ENCODE data around the gene MMP7.

Gene MMP7, protein sequence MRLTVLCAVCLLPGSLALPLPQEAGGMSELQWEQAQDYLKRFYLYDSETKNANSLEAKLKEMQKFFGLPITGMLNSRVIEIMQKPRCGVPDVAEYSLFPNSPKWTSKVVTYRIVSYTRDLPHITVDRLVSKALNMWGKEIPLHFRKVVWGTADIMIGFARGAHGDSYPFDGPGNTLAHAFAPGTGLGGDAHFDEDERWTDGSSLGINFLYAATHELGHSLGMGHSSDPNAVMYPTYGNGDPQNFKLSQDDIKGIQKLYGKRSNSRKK

DNA sequence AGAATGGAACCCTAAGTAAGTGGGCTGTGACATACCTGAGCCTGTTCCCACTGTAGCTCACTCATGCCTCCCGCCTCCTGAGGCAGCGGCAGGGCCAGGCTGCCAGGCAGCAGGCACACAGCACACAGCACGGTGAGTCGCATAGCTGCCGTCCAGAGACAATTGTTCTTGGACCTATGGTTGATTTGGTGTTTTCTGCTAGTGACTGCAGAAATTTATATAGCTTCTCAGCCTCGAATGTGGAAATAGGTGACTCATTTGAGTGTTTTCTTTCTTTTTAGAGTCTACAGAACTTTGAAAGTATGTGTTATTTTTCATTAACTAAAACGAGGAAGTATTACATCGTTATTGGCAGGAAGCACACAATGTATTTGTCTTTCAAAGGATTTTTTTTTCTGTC is at the start of gene MMP7:
MMP7 (minus strand) TSS at position 190 of the 400 bp plus-strand sequence; CDS start at position 143, 47 bp downstream.
- no peak for DNase-seq (ENCODE audit: low read depth in 3 of 3)

DNA sequence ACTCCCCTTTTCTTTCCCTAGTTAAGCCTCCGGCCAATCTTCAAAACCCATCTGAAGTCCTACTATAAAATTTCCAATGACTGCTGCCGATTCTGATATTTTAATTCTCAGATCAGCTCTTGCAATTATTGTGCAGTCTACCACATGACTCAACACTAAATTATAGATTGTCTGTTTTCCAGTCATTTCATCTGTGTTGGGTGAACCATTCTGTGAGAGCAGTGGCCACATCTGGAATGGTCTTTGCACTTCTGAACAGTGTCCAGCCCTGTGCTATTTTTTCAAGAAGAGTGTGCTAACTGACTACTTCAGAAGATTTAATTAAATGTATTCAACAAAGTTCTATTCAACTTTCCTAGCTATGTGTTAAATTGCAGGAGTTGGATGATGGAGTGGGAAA is 47.2 kb upstream of the MMP7 start:
- no peak for DNase-seq (ENCODE audit: low read depth in 3 of 3)

GRCh38 chr11:102577182-102577581 is 46.6 kb upstream of the MMP7 start:
- no peak for DNase-seq (ENCODE audit: low read depth in 3 of 3)

DNA sequence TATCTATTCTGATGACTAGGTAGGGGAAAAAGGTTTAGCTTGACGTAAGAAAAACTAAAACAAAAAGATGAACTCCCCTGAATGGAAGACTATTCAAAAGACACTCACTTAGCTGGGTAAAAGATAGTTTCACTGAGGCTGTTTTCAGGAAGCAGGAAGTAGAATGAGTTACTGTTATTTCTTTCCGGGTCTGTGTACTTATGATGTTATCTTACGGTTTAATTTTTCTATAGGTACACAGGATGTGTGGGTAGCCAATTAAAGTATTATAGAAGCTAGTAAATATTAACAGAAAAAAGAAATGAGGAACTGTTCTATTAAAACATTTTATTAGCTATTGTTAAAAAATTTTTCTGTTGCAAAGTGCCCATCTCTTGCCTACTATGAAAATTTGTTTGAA is 45.8 kb upstream of the MMP7 start:
- DNase-seq (ENCODE audit: low read depth in 3 of 3), result no peak

DNA sequence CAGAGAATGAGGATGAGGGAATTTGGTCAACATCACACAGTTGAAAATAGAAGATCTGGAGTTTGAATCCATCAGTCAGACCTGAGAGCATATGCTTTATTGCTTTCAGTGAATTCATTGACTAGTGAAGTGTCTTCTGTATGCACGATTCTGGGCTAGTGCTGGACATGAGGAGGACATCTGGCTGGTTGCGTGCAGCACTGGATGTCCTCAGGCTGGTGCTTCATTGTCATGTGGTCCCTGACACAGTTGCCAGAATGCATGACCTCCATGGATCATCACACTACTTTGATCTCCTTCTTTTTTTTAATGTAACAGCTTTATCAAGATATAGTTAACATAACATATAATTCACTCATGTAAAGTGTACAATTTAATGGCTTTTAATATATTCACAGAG is 44.5 kb upstream of the MMP7 start:
- no peak for DNase-seq (ENCODE audit: low read depth in 3 of 3)

DNA sequence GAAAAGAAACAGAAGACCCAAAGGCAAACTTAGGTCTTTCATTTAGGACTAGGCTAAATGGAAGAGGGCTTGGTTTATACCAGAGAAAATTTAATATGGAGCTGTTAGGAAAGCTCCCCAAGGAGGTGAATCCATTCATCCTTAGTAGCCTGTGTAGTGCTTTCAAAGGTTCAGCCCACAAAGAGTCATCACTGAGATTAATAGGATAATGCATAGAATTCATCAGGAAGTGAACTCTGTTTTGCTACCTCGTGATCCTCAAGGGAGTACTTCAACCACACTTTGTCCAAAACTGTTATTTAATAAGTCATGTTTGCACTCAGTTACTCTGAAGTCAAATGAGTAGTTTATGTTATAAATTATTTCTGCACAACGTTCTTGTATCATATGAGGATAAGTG is 43.3 kb upstream of the MMP7 start:
- no peak for DNase-seq (ENCODE audit: low read depth in 3 of 3)

DNA sequence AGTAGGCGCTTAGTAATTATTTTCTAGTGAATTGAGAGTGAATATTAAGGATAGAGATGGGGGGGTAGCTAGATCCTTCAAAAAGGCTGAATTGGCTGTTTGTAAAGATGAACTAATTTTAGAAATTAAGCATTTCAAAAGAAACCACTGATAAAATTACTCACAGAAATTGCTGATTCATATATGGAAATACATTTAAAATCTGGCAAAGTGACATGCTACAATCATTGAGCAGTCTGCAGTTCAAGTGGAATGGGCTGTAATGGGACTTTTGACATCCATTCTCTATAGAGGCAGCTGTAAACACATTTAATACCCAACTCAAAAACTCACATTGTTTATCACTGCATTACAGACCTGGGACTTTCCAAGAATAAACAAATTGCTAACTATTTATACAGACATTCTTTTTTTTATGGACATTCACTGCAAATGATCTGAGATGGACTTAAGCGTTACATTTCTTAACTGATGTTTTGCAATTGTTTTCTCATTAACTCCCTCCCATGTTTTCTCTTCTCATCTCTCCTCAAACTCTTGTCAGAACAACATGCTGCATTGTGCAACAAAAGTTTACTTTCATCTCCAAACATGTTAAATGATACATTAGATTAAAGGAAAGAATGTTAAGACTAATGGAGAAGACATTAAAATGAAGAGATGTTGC is 42.1 kb upstream of the MMP7 start:
- DNase-seq (ENCODE audit: low read depth in 3 of 3), result no peak

DNA sequence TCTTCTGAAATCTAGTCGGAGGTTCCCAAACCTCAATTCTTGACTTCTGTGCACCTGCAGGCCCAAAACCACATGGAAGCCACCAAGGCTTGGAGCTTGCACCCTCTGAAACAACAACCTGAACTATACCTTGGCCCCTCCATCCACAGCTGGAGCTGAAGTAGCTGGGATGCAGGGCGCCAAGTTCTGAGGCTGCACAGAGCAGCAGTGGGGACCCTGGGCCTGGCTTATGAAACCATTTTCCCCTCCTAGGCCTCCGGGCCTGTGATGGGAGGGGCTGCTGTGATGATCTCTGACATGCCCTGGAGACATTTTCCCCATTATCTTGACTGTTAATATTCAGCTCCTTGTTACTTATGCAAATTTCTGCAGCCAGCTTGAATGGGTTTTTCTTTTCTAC is 38.3 kb upstream of the MMP7 start:
- no peak for DNase-seq (ENCODE audit: low read depth in 3 of 3)

GRCh38 chr11:102566112-102566511 is 35.6 kb upstream of the MMP7 start:
- no peak for DNase-seq (ENCODE audit: low read depth in 3 of 3)

GRCh38 chr11:102564110-102564509 is 33.6 kb upstream of the MMP7 start:
- DNase-seq (ENCODE audit: low read depth in 3 of 3), result no peak

GRCh38 chr11:102561636-102562035 is 31.1 kb upstream of the MMP7 start:
- DNase-seq (ENCODE audit: low read depth in 3 of 3), result no peak

DNA sequence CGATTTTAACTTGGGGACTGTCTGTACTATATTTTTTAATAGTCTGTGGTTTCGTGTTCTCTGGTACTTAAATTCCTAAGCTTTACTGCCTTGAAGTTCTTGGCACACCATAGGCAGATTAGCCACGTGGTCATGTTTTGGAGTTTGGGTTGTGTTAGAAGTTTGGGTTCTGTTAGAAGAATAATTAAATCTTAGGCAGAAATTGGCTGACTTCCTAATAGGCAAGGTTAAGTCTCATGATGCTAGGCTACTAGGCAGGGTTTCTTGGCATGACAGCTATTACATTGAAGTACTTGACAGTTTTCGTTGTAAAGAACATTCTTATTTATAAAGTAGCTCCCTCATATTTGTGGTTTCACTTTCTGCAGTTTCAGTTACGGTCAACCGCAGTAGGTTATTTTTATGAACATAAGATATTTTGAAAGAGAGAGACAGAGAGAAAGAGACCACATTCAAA is 30.0 kb upstream of the MMP7 start:
- no peak for DNase-seq (ENCODE audit: low read depth in 3 of 3)

DNA sequence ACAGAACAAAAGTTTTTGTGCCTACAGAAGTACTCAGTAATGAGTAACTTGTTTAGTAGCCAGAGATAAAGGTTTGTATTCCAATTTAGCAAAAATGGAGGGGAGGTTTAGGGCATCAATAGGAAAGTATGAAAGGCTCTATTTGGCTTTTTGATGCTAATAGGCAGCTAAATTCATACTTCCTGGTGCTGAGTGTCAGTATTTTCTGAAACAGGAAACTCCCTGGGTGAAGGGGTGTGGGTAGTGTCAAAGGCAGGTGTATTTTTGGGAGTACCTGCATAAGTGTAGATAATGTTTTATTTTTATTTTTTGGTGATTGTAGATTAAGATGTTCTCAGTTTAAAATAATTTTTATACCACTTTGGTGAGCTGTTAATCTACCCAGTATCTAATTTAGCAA is 29.3 kb upstream of the MMP7 start:
- DNase-seq (ENCODE audit: low read depth in 3 of 3), result no peak

- no peak for DNase-seq (ENCODE audit: low read depth in 3 of 3)
Observed at GRCh38 chr11:102555091-102555490, 24.5 kb upstream of the MMP7 start.

DNA sequence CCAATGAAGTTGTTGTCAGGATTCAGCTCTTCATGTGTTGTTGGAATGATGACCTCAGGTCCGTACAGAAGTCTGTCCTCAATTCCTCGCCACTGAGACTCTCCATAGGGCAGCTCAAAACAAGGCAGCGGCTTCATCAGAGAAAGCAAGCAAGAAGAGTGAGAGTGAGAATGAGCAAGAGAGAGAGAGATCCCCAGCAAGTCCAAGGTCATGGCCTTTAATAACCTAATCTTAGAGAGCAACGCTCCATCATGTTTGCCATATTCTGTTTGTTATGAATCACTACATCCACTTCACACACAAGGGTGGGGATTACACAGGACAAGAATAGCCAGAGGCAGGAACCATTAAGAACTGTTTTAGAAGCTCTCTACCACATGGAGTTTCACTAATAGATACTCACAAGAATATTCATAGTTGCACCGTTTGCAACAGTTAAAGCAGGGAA is 23.3 kb upstream of the MMP7 start:
- no peak for DNase-seq (ENCODE audit: low read depth in 3 of 3)

- no peak for DNase-seq (ENCODE audit: low read depth in 3 of 3)
Observed at GRCh38 chr11:102552447-102553194, 22.1 kb upstream of the MMP7 start.

DNA sequence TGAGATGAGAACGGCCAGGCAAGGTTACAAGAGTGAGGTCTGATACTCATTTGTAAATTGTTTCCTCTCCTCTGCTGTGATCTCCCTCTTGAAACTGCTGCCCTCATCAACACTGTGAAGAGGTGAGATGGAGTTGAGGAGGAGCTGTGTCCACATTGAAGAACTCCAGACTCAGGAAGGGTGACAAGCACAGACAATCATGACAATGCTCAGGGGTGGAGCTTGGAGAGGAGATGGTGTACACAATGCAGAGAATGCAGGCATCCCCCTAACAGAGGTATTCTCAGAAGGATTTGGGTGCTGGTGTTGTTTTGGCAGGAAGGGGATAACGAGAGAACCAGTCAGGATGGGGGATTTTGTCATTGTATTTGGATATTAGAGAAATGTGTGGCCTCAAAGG is 21.5 kb upstream of the MMP7 start:
- no peak for DNase-seq (ENCODE audit: low read depth in 3 of 3)

- DNase-seq (ENCODE audit: low read depth in 3 of 3), result no peak
Observed at GRCh38 chr11:102551169-102551781, 20.7 kb upstream of the MMP7 start.

GRCh38 chr11:102546923-102547471 is 16.4 kb upstream of the MMP7 start:
- no peak for DNase-seq (ENCODE audit: low read depth in 3 of 3)

GRCh38 chr11:102546427-102546826 is 15.9 kb upstream of the MMP7 start:
- DNase-seq (ENCODE audit: low read depth in 3 of 3), result no peak

GRCh38 chr11:102545701-102546100 is 15.2 kb upstream of the MMP7 start:
- DNase-seq (ENCODE audit: low read depth in 3 of 3), result no peak

DNA sequence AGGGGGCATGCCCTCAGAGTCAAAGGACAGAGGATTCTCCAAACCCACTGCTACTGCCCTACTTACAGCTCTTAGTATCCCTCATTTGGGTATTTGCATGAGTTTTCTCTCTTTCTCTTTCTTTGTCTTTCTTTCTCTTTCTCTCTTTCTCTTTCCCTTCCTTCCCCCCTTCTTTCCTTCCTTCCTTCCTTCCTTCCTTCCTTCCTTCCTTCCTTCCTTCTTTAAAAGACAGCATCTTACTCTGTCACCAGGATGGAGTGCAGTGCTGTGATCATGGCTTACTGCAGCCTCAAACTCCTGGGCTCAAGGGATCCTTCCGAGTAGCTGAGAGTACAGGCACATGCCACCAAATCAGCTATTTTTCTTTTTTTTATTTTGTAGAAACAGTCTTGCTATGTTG is 14.0 kb upstream of the MMP7 start:
- no peak for DNase-seq (ENCODE audit: low read depth in 3 of 3)

Measured in stimulated activated CD4-positive, alpha-beta T cell treated with anti-CD3 and anti-CD28 coated beads, TNF-alpha, amount 100 ng/mL, for 4 hours (primary cell).